ENCODE results near the gene NDUFB4. TPM values are rescaled to one million over a fixed set of nuclear protein-coding genes. Genes with fewer than 3 reads are reported as not detected.

The NDUFB4 gene
- polyA plus RNA-seq, 1 donor from 2014 or later, result 154 TPM

DNA sequence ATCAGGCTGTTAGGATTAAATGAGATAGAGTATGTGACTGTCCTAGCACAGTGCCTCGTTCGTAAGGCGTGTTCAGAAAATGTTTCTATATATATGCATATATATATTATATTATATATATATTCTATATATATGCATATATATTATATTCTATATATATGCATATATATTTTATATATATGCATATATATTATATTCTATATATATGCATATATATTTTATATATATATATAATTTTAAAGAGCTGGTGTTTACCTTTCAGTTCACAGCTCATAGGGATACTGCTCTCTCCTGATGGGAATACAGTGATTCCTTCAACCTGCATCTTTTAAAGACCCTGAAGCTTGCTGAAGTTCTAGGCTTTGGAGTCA lies 702 bp downstream of the NDUFB4 start:
- Histone ChIP-seq H3F3A (ENCODE audit: insufficient read depth, low read length, poor library complexity, severe bottlenecking) (no peaks in the 10 kb centered on the region), H3K9me3 (ENCODE audit: low read length) (no peaks in the 10 kb centered on the region), H3K36me3 (ENCODE audit: insufficient read depth, low read length) (no peaks in the 10 kb centered on the region), H3K9me2 (ENCODE audit: insufficient read depth, low read length) (no peaks in the 10 kb centered on the region), H3K27ac (ENCODE audit: low read length) (peak overlapping the region; percentile 98), H3K9ac (ENCODE audit: low read length) (peak overlapping the region; percentile 98), H4K20me1 (ENCODE audit: insufficient read depth) (no peaks in the 10 kb centered on the region), H3K27me3 (ENCODE audit: insufficient read depth, low read depth, low read length) (no peaks in the 10 kb centered on the region), H2AFZ (ENCODE audit: low read depth, low read length) (peak overlapping the region; percentile 86), H3K79me2 (replicated peaks; ENCODE audit: insufficient read depth, low read length) (peaks cover 12% of the 10 kb centered on the region), H3K4me3 (ENCODE audit: low read length) (peak overlapping the region; percentile 94), H3K4me2 (ENCODE audit: low read length) (peak overlapping the region; percentile 66)
- TF ChIP-seq, protein P1, sequence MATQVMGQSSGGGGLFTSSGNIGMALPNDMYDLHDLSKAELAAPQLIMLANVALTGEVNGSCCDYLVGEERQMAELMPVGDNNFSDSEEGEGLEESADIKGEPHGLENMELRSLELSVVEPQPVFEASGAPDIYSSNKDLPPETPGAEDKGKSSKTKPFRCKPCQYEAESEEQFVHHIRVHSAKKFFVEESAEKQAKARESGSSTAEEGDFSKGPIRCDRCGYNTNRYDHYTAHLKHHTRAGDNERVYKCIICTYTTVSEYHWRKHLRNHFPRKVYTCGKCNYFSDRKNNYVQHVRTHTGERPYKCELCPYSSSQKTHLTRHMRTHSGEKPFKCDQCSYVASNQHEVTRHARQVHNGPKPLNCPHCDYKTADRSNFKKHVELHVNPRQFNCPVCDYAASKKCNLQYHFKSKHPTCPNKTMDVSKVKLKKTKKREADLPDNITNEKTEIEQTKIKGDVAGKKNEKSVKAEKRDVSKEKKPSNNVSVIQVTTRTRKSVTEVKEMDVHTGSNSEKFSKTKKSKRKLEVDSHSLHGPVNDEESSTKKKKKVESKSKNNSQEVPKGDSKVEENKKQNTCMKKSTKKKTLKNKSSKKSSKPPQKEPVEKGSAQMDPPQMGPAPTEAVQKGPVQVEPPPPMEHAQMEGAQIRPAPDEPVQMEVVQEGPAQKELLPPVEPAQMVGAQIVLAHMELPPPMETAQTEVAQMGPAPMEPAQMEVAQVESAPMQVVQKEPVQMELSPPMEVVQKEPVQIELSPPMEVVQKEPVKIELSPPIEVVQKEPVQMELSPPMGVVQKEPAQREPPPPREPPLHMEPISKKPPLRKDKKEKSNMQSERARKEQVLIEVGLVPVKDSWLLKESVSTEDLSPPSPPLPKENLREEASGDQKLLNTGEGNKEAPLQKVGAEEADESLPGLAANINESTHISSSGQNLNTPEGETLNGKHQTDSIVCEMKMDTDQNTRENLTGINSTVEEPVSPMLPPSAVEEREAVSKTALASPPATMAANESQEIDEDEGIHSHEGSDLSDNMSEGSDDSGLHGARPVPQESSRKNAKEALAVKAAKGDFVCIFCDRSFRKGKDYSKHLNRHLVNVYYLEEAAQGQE (IDR thresholded peaks at IDR 0.05; ENCODE audit: borderline replicate concordance), result no peak
- TF ChIP-seq POLR2AphosphoS5 (IDR thresholded peaks at IDR 0.05) (no peak), EP300 (conservative IDR thresholded peaks at IDR 0.05; ENCODE audit: poor library complexity, severe bottlenecking) (no peak), EZH2 (IDR thresholded peaks at IDR 0.05; ENCODE audit: borderline replicate concordance, insufficient read depth, low read length, poor library complexity, severe bottlenecking) (no peak), MXI1 (conservative IDR thresholded peaks at IDR 0.05; ENCODE audit: poor library complexity, severe bottlenecking) (no peak), SMC3 (conservative IDR thresholded peaks at IDR 0.05; ENCODE audit: poor library complexity) (no peak), TAF1 (IDR thresholded peaks at IDR 0.05; ENCODE audit: low read depth) (no peak), RAD21 (conservative IDR thresholded peaks at IDR 0.05) (no peak)
- TF ChIP-seq, protein P2, sequence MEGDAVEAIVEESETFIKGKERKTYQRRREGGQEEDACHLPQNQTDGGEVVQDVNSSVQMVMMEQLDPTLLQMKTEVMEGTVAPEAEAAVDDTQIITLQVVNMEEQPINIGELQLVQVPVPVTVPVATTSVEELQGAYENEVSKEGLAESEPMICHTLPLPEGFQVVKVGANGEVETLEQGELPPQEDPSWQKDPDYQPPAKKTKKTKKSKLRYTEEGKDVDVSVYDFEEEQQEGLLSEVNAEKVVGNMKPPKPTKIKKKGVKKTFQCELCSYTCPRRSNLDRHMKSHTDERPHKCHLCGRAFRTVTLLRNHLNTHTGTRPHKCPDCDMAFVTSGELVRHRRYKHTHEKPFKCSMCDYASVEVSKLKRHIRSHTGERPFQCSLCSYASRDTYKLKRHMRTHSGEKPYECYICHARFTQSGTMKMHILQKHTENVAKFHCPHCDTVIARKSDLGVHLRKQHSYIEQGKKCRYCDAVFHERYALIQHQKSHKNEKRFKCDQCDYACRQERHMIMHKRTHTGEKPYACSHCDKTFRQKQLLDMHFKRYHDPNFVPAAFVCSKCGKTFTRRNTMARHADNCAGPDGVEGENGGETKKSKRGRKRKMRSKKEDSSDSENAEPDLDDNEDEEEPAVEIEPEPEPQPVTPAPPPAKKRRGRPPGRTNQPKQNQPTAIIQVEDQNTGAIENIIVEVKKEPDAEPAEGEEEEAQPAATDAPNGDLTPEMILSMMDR (IDR thresholded peaks at IDR 0.05; ENCODE audit: poor library complexity, severe bottlenecking), result no peak

DNA sequence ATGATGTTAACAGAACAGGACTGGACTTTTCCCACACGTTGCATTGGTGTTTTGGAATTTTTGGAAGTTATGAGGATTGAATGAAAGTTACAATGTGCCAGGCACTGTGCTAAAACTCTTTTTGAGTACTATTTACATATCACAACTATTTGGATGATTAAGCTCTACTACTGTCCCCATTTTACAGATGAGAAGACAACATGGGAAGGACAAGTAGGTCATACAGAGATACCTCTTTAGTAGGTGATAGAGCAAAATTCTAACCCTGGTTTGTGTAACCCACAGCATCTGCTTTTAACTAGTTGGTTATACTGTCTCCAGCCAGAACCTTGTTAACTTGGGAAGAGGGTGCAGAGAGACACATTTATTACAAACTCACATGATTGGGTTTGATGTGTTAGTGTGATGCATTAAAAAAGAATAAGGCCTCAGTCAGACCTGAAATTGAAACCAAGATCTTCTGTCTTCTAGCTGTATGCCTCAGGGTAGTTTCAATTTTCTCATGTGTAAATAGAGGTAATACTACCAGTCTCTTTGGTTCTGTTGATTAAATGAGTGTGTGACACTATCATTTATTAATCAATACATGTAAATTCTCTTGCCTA lies 1.4 kb downstream of the NDUFB4 start:
- no peaks in the 10 kb centered on the region for H3K27me3 ChIP-seq (ENCODE audit: insufficient read depth, low read depth, low read length)
- no peaks in the 10 kb centered on the region for H3K9me2 ChIP-seq (ENCODE audit: insufficient read depth, low read length)
- no peaks in the 10 kb centered on the region for H3K36me3 ChIP-seq (ENCODE audit: insufficient read depth, low read length)
- H4K20me1 ChIP-seq (ENCODE audit: insufficient read depth), result no peaks in the 10 kb centered on the region
- H3K9me3 ChIP-seq (ENCODE audit: low read length), result no peaks in the 10 kb centered on the region
- no peak overlapping the region for H3K27ac ChIP-seq (ENCODE audit: low read length)
- H2AFZ ChIP-seq (ENCODE audit: low read depth, low read length), result no peak overlapping the region
- no peak overlapping the region for H3K9ac ChIP-seq (ENCODE audit: low read length)
- H3K4me2 ChIP-seq (ENCODE audit: low read length), result peak overlapping the region; percentile 66
- peaks cover 12% of the 10 kb centered on the region for H3K79me2 ChIP-seq (replicated peaks; ENCODE audit: insufficient read depth, low read length)
- TF ChIP-seq TAF1 (IDR thresholded peaks at IDR 0.05; ENCODE audit: low read depth) (no peak), EZH2 (IDR thresholded peaks at IDR 0.05; ENCODE audit: borderline replicate concordance, insufficient read depth, low read length, poor library complexity, severe bottlenecking) (no peak), POLR2AphosphoS5 (IDR thresholded peaks at IDR 0.05) (no peak), EP300 (conservative IDR thresholded peaks at IDR 0.05; ENCODE audit: poor library complexity, severe bottlenecking) (no peak), SMC3 (conservative IDR thresholded peaks at IDR 0.05; ENCODE audit: poor library complexity) (no peak), MXI1 (conservative IDR thresholded peaks at IDR 0.05; ENCODE audit: poor library complexity, severe bottlenecking) (no peak)
- TF ChIP-seq, protein P2 (IDR thresholded peaks at IDR 0.05; ENCODE audit: poor library complexity, severe bottlenecking), result no peak
- H3K4me3 ChIP-seq (ENCODE audit: low read length), result peak overlapping the region; percentile 60
- no peaks in the 10 kb centered on the region for H3F3A ChIP-seq (ENCODE audit: insufficient read depth, low read length, poor library complexity, severe bottlenecking)
